ENCODE results near the gene PNISR. TPM values are rescaled to one million over a fixed set of nuclear protein-coding genes. Genes with fewer than 3 reads are reported as not detected.

The PNISR gene
- total RNA-seq, 1 donor from 2014 or later = 498 TPM

- Histone ChIP-seq H3K27ac (no peak overlapping the region), H3K9me3 (ENCODE audit: low read depth) (no peaks in the 10 kb centered on the region), H3K9ac (no peak overlapping the region), H3K27me3 (no peaks in the 10 kb centered on the region), H3F3A (ENCODE audit: low read depth) (no peaks in the 10 kb centered on the region), H3K36me3 (no peaks in the 10 kb centered on the region), H3K79me2 (ENCODE audit: low read depth) (no peaks in the 10 kb centered on the region), H3K4me1 (no peaks in the 10 kb centered on the region), H3K4me2 (no peak overlapping the region), H3K4me3 (no peak overlapping the region), H2AFZ (replicated peaks) (no peak overlapping the region), H4K20me1 (ENCODE audit: low read depth) (no peaks in the 10 kb centered on the region)
- Mint-ChIP-seq H3K9me3 (no peaks in the 10 kb centered on the region), H3K27ac (no peak overlapping the region), H3K4me1 (no peaks in the 10 kb centered on the region), H3K27me3 (ENCODE audit: insufficient read depth, low read depth) (peaks cover 6% of the 10 kb centered on the region), H3K4me3 (no peak overlapping the region), H3K36me3 (no peaks in the 10 kb centered on the region)
- no peak for DNase-seq (ENCODE audit: low spot score)
- TF ChIP-seq EZH2phosphoT487 (IDR thresholded peaks at IDR 0.05) = no peak
- no peak for TF ChIP-seq EZH2 (IDR thresholded peaks at IDR 0.05)
- TF ChIP-seq, protein P1, sequence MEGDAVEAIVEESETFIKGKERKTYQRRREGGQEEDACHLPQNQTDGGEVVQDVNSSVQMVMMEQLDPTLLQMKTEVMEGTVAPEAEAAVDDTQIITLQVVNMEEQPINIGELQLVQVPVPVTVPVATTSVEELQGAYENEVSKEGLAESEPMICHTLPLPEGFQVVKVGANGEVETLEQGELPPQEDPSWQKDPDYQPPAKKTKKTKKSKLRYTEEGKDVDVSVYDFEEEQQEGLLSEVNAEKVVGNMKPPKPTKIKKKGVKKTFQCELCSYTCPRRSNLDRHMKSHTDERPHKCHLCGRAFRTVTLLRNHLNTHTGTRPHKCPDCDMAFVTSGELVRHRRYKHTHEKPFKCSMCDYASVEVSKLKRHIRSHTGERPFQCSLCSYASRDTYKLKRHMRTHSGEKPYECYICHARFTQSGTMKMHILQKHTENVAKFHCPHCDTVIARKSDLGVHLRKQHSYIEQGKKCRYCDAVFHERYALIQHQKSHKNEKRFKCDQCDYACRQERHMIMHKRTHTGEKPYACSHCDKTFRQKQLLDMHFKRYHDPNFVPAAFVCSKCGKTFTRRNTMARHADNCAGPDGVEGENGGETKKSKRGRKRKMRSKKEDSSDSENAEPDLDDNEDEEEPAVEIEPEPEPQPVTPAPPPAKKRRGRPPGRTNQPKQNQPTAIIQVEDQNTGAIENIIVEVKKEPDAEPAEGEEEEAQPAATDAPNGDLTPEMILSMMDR (IDR thresholded peaks at IDR 0.05) = no peak
Observed at GRCh38 chr6:99359800-99360199, 65.3 kb downstream of the PNISR start.

DNA sequence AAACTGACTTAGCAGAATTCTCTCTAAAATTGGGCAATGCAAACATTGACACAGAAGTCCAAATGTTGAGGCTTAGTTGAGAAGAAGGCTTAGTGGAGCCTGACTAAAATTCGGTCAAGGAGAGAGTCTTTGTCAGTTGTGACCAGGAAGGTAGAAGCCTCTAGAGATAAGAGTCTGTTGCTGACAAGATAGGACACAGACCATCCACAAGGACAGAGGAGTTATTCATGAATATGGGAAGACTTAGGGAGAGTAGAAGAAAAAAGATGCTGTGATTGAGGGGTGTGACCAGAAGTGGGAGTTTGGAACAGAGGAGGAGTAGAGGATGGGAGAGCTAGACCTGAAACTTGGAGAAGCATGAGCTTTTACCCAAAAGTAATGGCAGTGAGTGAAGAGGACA is 68.5 kb downstream of the PNISR start:
- Mint-ChIP-seq H3K27ac (no peak overlapping the region), H3K27me3 (ENCODE audit: insufficient read depth, low read depth) (peaks cover 10% of the 10 kb centered on the region), H3K9me3 (no peaks in the 10 kb centered on the region), H3K4me1 (no peaks in the 10 kb centered on the region), H3K36me3 (no peaks in the 10 kb centered on the region), H3K4me3 (no peak overlapping the region)
- no peaks in the 10 kb centered on the region for H3K9me3 ChIP-seq (ENCODE audit: low read depth)
- H3K36me3 ChIP-seq = no peaks in the 10 kb centered on the region
- no peak overlapping the region for H2AFZ ChIP-seq (replicated peaks)
- no peak overlapping the region for H3K4me3 ChIP-seq
- TF ChIP-seq, protein P1 (IDR thresholded peaks at IDR 0.05) = no peak
- no peak for TF ChIP-seq EZH2 (IDR thresholded peaks at IDR 0.05)
- no peak for TF ChIP-seq EZH2phosphoT487 (IDR thresholded peaks at IDR 0.05)
- no peaks in the 10 kb centered on the region for H3K27me3 ChIP-seq
- no peak overlapping the region for H3K27ac ChIP-seq
- no peaks in the 10 kb centered on the region for H4K20me1 ChIP-seq (ENCODE audit: low read depth)
- no peaks in the 10 kb centered on the region for H3K79me2 ChIP-seq (ENCODE audit: low read depth)
- H3K9ac ChIP-seq = no peak overlapping the region
- H3F3A ChIP-seq (ENCODE audit: low read depth) = no peaks in the 10 kb centered on the region
- DNase-seq (ENCODE audit: low spot score) = no peak
- no peaks in the 10 kb centered on the region for H3K4me1 ChIP-seq
- H3K4me2 ChIP-seq = no peak overlapping the region

DNA sequence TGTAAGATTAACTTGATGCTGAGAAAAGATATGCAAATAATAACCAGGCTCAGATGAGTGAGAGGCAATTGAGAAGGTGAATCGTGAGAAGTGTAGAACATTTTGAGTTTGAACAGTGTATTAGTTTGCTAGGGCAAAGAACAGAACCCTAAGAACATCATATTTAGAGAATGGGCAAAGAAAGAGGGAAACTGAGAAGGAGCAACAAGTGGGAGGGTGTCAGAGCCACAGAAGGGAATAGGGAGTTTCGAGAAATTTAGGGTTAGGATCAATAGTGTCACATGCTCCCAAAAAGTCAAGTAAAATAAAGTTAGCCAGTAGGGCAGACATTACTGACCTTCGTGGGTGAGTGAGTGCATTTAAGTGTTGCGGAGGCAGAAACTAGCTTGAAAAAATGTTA is 70.1 kb downstream of the PNISR start:
- TF ChIP-seq, protein P1 (IDR thresholded peaks at IDR 0.05) = no peak
- no peak for TF ChIP-seq EZH2 (IDR thresholded peaks at IDR 0.05)
- TF ChIP-seq EZH2phosphoT487 (IDR thresholded peaks at IDR 0.05) = no peak
- Histone ChIP-seq H3K9me3 (ENCODE audit: low read depth) (no peaks in the 10 kb centered on the region), H3K4me2 (no peak overlapping the region), H3K36me3 (no peaks in the 10 kb centered on the region), H2AFZ (replicated peaks) (no peak overlapping the region), H3F3A (ENCODE audit: low read depth) (peaks cover 7% of the 10 kb centered on the region), H4K20me1 (ENCODE audit: low read depth) (no peaks in the 10 kb centered on the region), H3K27ac (no peak overlapping the region), H3K4me3 (no peak overlapping the region), H3K9ac (no peak overlapping the region), H3K4me1 (peaks cover 9% of the 10 kb centered on the region), H3K27me3 (peaks cover 12% of the 10 kb centered on the region), H3K79me2 (ENCODE audit: low read depth) (no peaks in the 10 kb centered on the region)
- Mint-ChIP-seq H3K36me3 (no peaks in the 10 kb centered on the region), H3K9me3 (peaks cover 3% of the 10 kb centered on the region), H3K4me1 (peaks cover 3% of the 10 kb centered on the region), H3K27ac (no peak overlapping the region), H3K27me3 (ENCODE audit: insufficient read depth, low read depth) (peaks cover 10% of the 10 kb centered on the region), H3K4me3 (no peak overlapping the region)
- DNase-seq (ENCODE audit: low spot score) = no peak
